GM12892 (cell line): ENCODE results near the gene PRKN.

Source experiments
- POLR2AphosphoS5 ChIP-seq: IDR thresholded peaks from 2 replicates; pipeline ENCODE4 v1.6.1; 2011; ENCODE audit warnings: low read depth, low read length, control low read depth
- TAF1 ChIP-seq: IDR thresholded peaks from 2 replicates; pipeline ENCODE4 v1.6.1; 2011; ENCODE audit warnings: low read depth, mild to moderate bottlenecking, control low read depth, low read length, borderline replicate concordance

DNA sequence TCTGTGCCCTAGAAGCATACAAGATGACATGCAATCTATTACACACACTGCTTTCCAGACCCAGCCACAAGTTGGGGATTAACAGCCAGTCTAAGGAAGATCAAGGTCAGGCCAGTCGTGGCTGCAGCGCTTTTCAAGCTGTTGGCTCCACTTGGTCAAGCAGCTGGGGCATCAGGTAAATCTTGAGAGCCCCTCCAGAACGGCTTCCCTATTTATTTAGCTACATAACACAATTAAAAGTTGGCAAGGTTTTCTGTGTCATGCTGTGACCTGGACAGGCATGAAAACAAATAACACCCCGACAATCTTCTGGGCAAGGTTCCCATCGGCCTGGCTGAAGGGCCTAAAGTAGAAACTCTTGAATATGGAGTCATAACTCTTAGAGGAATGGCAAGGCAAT, 524.3 kb downstream of the PRKN start:
- no peak for TF ChIP-seq TAF1
- TF ChIP-seq POLR2AphosphoS5, result no peak
